K562 (cell line): ENCODE data around the gene CUTC. TPM values are rescaled to one million over a fixed set of nuclear protein-coding genes. Genes with fewer than 3 reads are reported as not detected.

Experiments
- ATAC-seq: fragments of 200-7000 bp; cut with Tn5 transposase; 3 replicates; pipeline ENCODE4 v1.9.1; 2020; ENCODE audit warnings: moderate library complexity
- BruUV-seq: library from RNA; stranded (reverse); fragments of 400-500 nt; replicated peaks from 2 replicates; lab custom pipeline; 2021; lab: Mats Ljungman, UMichigan
- CTCF ChIA-PET: fragments of 300-600 bp; formaldehyde crosslinking; extraction: SDS; loops from one replicate; lab custom pipeline; 2021; ENCODE audit warnings: low intra/inter-chr PET ratio; lab: Yijun Ruan, JAX
- POLR2A ChIA-PET: fragments of 300-600, 350-650 bp; sonication (Branson Sonifier 250); formaldehyde crosslinking; extraction: SDS; loops from one replicate; lab custom pipeline; 2021; ENCODE audit warnings: antibody characterized with exemption, inconsistent platforms; lab: Yijun Ruan, JAX
- DNase-seq, 4 experiments: peaks; one replicate each; pipeline versions ENCODE4 v3.0.0 to v3.0.0-alpha.2; 2011 to 2018; ENCODE audit warnings: low spot score in 3 of 4, mixed read lengths in 3 of 4; ENCODE audit errors: extremely low read depth in 1 of 4
- FAIRE-seq: peaks from 2 replicates; lab custom pipeline; 2011; peaks lifted over from hg19 to GRCh38; lab: Jason Lieb, UNC
- H2AFZ ChIP-seq: 2 replicates; pipeline ENCODE4 v1.6.0; 2011; ENCODE audit warnings: low read depth, low read length, control low read depth, inconsistent platforms
- H3K27ac ChIP-seq: fragments of 200-600 bp; 3 replicates; pipeline ENCODE4 v1.8.0; 2011; ENCODE audit warnings: low read depth, mild to moderate bottlenecking, control low read depth, inconsistent platforms, low read length, moderate library complexity, mixed read lengths; ENCODE audit errors: extremely low read depth
- H3K27me3 ChIP-seq, 2 experiments: fragments of 300-600 bp in 1 of 2; 2 replicates in 1 of 2; 3 replicates in 1 of 2; pipeline versions ENCODE4 v1.6.0 to v1.8.0; 2011; ENCODE audit warnings: inconsistent platforms in 2 of 2, low read length in 2 of 2, mild to moderate bottlenecking in 1 of 2, mixed read lengths in 1 of 2, moderate library complexity in 1 of 2; ENCODE audit not compliant: control insufficient read depth in 2 of 2, insufficient read depth in 2 of 2
- H3K36me3 ChIP-seq: fragments of 300-600 bp; 3 replicates; pipeline ENCODE4 v1.8.0; 2011; ENCODE audit warnings: mild to moderate bottlenecking, low read length, inconsistent platforms; ENCODE audit not compliant: control insufficient read depth, insufficient read depth
- H3K4me1 ChIP-seq, 2 experiments: fragments of 200-600 bp in 1 of 2; replicated peaks in 1 of 2; 2 replicates in 1 of 2; 3 replicates in 1 of 2; pipeline versions ENCODE4 v1.5.1 to v1.8.0; 2011; ENCODE audit warnings: inconsistent platforms in 2 of 2, low read length in 2 of 2, mild to moderate bottlenecking in 1 of 2, mixed read lengths in 1 of 2, moderate library complexity in 1 of 2; ENCODE audit not compliant: control insufficient read depth in 2 of 2, insufficient read depth in 2 of 2
- H3K4me2 ChIP-seq: 2 replicates; pipeline ENCODE4 v1.6.1; 2011; ENCODE audit warnings: low read length, control low read depth, inconsistent platforms, mixed read lengths; ENCODE audit not compliant: insufficient read depth
- H3K4me3 ChIP-seq: fragments of 200-600 bp; sonication (generic), shearing (Covaris generic); 2 replicates; pipeline ENCODE4 v1.5.1; 2016; ENCODE audit warnings: control low read depth, inconsistent platforms
- H3K79me2 ChIP-seq: fragments of 200-600 bp; 3 replicates; pipeline ENCODE4 v1.8.0; 2011; ENCODE audit warnings: low read length, inconsistent platforms; ENCODE audit not compliant: control insufficient read depth, insufficient read depth
- H3K9ac ChIP-seq, 2 experiments: 2 replicates each; pipeline versions ENCODE4 v1.6.0 to v1.6.1; 2011; ENCODE audit warnings: low read depth in 2 of 2, low read length in 2 of 2, control low read depth in 1 of 2, inconsistent platforms in 1 of 2, mild to moderate bottlenecking in 1 of 2, mixed read lengths in 1 of 2; ENCODE audit not compliant: insufficient read depth in 1 of 2
- H3K9me1 ChIP-seq: one replicate; pipeline ENCODE4 v1.6.0; 2011; ENCODE audit warnings: inconsistent platforms, mild to moderate bottlenecking, low read length, moderate library complexity; ENCODE audit not compliant: control insufficient read depth, insufficient read depth
- H3K9me3 ChIP-seq: replicated peaks from 2 replicates; pipeline ENCODE4 v1.5.1; 2011; ENCODE audit warnings: low read depth, low read length, inconsistent platforms; ENCODE audit not compliant: control insufficient read depth, insufficient read depth
- H4K20me1 ChIP-seq: replicated peaks from 2 replicates; pipeline ENCODE4 v1.6.1; 2011; ENCODE audit warnings: low read length, inconsistent platforms, mixed read lengths; ENCODE audit not compliant: control insufficient read depth, insufficient read depth
- BACH1 ChIP-seq: fragments of 200-800 bp; sonication (Bioruptor generic); IDR thresholded peaks from 2 replicates; pipeline ENCODE4 v1.6.1; 2016; ENCODE audit warnings: missing genetic modification characterization, missing compliant biosample characterization
- IFI16 ChIP-seq: fragments of 250-450 bp; sonication (Bioruptor Pico); IDR thresholded peaks from 2 replicates; pipeline ENCODE4 v2.1.2; 2022; ENCODE audit warnings: mild to moderate bottlenecking, inconsistent platforms
- POLR2G ChIP-seq: fragments of 200-400 bp; formaldehyde crosslinking; IDR thresholded peaks from 2 replicates; pipeline ENCODE4 v1.6.1; 2017; ENCODE audit warnings: low read depth, mild to moderate bottlenecking, antibody characterized with exemption, low read length, moderate library complexity
- THAP12 ChIP-seq: fragments of 250-450 bp; sonication (Bioruptor Pico); IDR thresholded peaks from 2 replicates; pipeline ENCODE4 v1.9.0; 2021; ENCODE audit warnings: mild to moderate bottlenecking, inconsistent platforms
- THAP7 ChIP-seq: fragments of 250-450 bp; sonication (Bioruptor Pico); IDR thresholded peaks from 2 replicates; pipeline ENCODE4 v1.5.0; 2021
- VEZF1 ChIP-seq: fragments of 200-800 bp; sonication (Bioruptor generic); IDR thresholded peaks from 2 replicates; pipeline ENCODE4 v1.6.1; 2017; ENCODE audit warnings: missing genetic modification characterization, missing compliant biosample characterization
- ZNF318 ChIP-seq, 2 experiments: fragments of 450-650 bp; IDR thresholded peaks; 2 replicates each; pipeline ENCODE4 v1.6.1; 2016; ENCODE audit warnings: mild to moderate bottlenecking in 2 of 2, borderline replicate concordance in 1 of 2, low read depth in 1 of 2, moderate library complexity in 1 of 2
- WGBS: fragments of 100-300 bp; shearing (Covaris generic); methylation state at CpG from one replicate; pipeline ENCODE4 v1.1.6; 2016; ENCODE audit warnings: low coverage, mixed read lengths; ENCODE audit not compliant: insufficient coverage; ENCODE audit errors: missing lambda C conversion rate; 5-methylcytosine and 5-hydroxymethylcytosine counted together
- in situ Hi-C: fragments of 300-500 bp; cut with MboI; formaldehyde crosslinking; loops from 4 replicates; pipeline ENCODE4 v1.15.0; 2018; ENCODE audit warnings: inconsistent platforms, mixed read lengths
- intact Hi-C: fragments of 100-400 bp; cut with micrococcal nuclease; formaldehyde crosslinking; loops from 2 replicates; pipeline ENCODE4 v1.14.2; 2022
- polyA plus RNA-seq, 8 experiments: library from polyadenylated mRNA; depleted of rRNA in 4 of 8; stranded (reverse) in 5 of 8; unstranded in 3 of 8; fragments of >200 nt; fragmentation: Nextera tagmentation in 2 of 8; fragmentation: Illumina TruSeq in 1 of 8; extraction: Ambion mirVana in 2 of 8; extraction: Trizol in 1 of 8; gene quantifications; 2 replicates each; pipeline versions ENCODE4 v1.2.1 to v1.2.3, GENCODE V29; 2011 to 2014; ENCODE audit warnings: inconsistent platforms in 1 of 8, missing spikeins in 1 of 8
- total RNA-seq, 7 experiments: library from RNA; depleted of rRNA in 6 of 7; stranded (reverse); fragments of >200 nt in 6 of 7; fragmentation: Illumina TruSeq in 2 of 7; extraction: Trizol in 2 of 7; gene quantifications; 2 replicates each; pipeline versions ENCODE4 v1.2.1 to v1.2.3, GENCODE V29; 2011 to 2021; ENCODE audit warnings: low replicate concordance in 1 of 7

CUTC gene
- total and polyA plus RNA-seq, 9 of the 15 experiments (the other 6 are each of a cell fraction or from before 2014, with no cell fraction given) = 18.6 to 69.3 (median 32.3) TPM

- no peak overlapping the region for H3K4me3 ChIP-seq
- FAIRE-seq = no peak
- TF ChIP-seq BACH1 (tag) = no peak
- no peak for TF ChIP-seq THAP12 (CRISPR knock-in tag)
- TF ChIP-seq ZNF318 (IDR thresholded peaks at IDR 0.05; ENCODE audit: borderline replicate concordance in 1 of 2, low read depth in 1 of 2) = no peak
- no peak for TF ChIP-seq POLR2G
- TF ChIP-seq VEZF1 (CRISPR knock-in tag) = no peak
- TF ChIP-seq THAP7 (CRISPR knock-in tag) = no peak
- no peak for TF ChIP-seq IFI16 (CRISPR knock-in tag)
These were observed 47.3 kb downstream of the CUTC start for GRCh38 chr10:99779335-99779734.

More at GRCh38 chr10:99779335-99779734, 47.3 kb downstream of the CUTC start:
- no peaks in the 10 kb centered on the region for H3K27me3 ChIP-seq
- no peaks in the 10 kb centered on the region for H4K20me1 ChIP-seq
- in situ Hi-C loops = no loop called here
- DNase-seq = no peak
- no peak for ATAC-seq
- H2AFZ ChIP-seq = no peak overlapping the region
- BruUV-seq = no TSS peak
- no peak overlapping the region for H3K4me2 ChIP-seq
- no peaks in the 10 kb centered on the region for H3K36me3 ChIP-seq
- no peak overlapping the region for H3K27ac ChIP-seq
- ChIA-PET CTCF (no interaction called here), POLR2A (no interaction called here)
- 5% methylated on average over 4 of the region's 4 CpGs for WGBS
- H3K9me1 ChIP-seq = no peaks in the 10 kb centered on the region
- no peaks in the 10 kb centered on the region for H3K79me2 ChIP-seq
- no peaks in the 10 kb centered on the region for H3K9me3 ChIP-seq
- intact Hi-C loops = no loop called here
- no peak overlapping the region for H3K9ac ChIP-seq
- H3K4me1 ChIP-seq = peaks cover 1 to 5% of the 10 kb centered on the region in 2 experiments; a peak in 3 of 5 replicates
